GM23338 (cell line): ENCODE data around the gene TMEM212. TPM values are rescaled to one million over a fixed set of nuclear protein-coding genes. Genes with fewer than 3 reads are reported as not detected.

Experiments
- ATAC-seq: fragments of 200-7000 bp; cut with Tn5 transposase; 3 replicates; pipeline ENCODE4 v1.9.1; 2020
- DNase-seq: peaks from one replicate; pipeline ENCODE4 v3.0.0-alpha.2; 2015; ENCODE audit warnings: low spot score
- H2AFZ ChIP-seq: fragments of 200-600 bp; sonication (generic); 2 replicates; pipeline ENCODE4 v1.8.0; 2016; ENCODE audit warnings: antibody characterized with exemption, mild to moderate bottlenecking, moderate library complexity
- H3F3A ChIP-seq: fragments of 200-600 bp; sonication (generic); replicated peaks from 2 replicates; pipeline ENCODE4 v1.8.0; 2017; ENCODE audit warnings: antibody characterized with exemption, mixed run types, low read depth
- H3K27ac ChIP-seq: fragments of 200-600 bp; sonication (generic); 2 replicates; pipeline ENCODE4 v1.6.1; 2016; ENCODE audit warnings: low read depth
- H3K27me3 ChIP-seq: fragments of 200-600 bp; sonication (generic); 2 replicates; pipeline ENCODE4 v1.8.0; 2016; ENCODE audit warnings: mild to moderate bottlenecking, mixed run types, moderate library complexity; ENCODE audit not compliant: insufficient read depth
- H3K36me3 ChIP-seq: fragments of 200-600 bp; sonication (generic); 2 replicates; pipeline ENCODE4 v1.8.0; 2016; ENCODE audit warnings: mild to moderate bottlenecking; ENCODE audit not compliant: insufficient read depth
- H3K4me1 ChIP-seq: fragments of 200-600 bp; sonication (generic); 2 replicates; pipeline ENCODE4 v1.8.0; 2016; ENCODE audit warnings: mild to moderate bottlenecking, moderate library complexity; ENCODE audit not compliant: insufficient read depth
- H3K4me2 ChIP-seq: fragments of 200-600 bp; sonication (generic); 2 replicates; pipeline ENCODE4 v1.7.1; 2017; ENCODE audit warnings: mixed run types
- H3K4me3 ChIP-seq: fragments of 200-600 bp; sonication (generic); 2 replicates; pipeline ENCODE4 v1.6.1; 2016; ENCODE audit warnings: mixed run types
- H3K79me2 ChIP-seq: fragments of 200-600 bp; sonication (generic); replicated peaks from 2 replicates; pipeline ENCODE4 v1.8.0; 2017; ENCODE audit warnings: mild to moderate bottlenecking; ENCODE audit not compliant: insufficient read depth
- H3K9me2 ChIP-seq: fragments of 200-600 bp; sonication (generic); 2 replicates; pipeline ENCODE4 v1.8.0; 2017; ENCODE audit not compliant: insufficient read depth
- H4K20me1 ChIP-seq: fragments of 200-600 bp; sonication (generic); replicated peaks from 2 replicates; pipeline ENCODE4 v1.8.0; 2017; ENCODE audit warnings: mild to moderate bottlenecking; ENCODE audit not compliant: insufficient read depth
- H3K27ac Mint-ChIP-seq: 2 replicates; pipeline ENCODE4 v1.8.0; 2020; ENCODE audit warnings: inconsistent platforms, mild to moderate bottlenecking, moderate library complexity, mixed read lengths
- H3K27me3 Mint-ChIP-seq: 3 replicates; pipeline ENCODE4 v1.8.0; 2022; ENCODE audit warnings: low read depth, mild to moderate bottlenecking, moderate library complexity, mixed read lengths, inconsistent platforms; ENCODE audit not compliant: insufficient read depth, poor library complexity
- H3K36me3 Mint-ChIP-seq: 3 replicates; pipeline ENCODE4 v1.8.0; 2021; ENCODE audit warnings: low read depth, mild to moderate bottlenecking, inconsistent platforms, moderate library complexity, mixed read lengths
- H3K4me1 Mint-ChIP-seq: 3 replicates; pipeline ENCODE4 v1.8.0; 2020; ENCODE audit warnings: mild to moderate bottlenecking, inconsistent platforms, mixed read lengths
- H3K4me3 Mint-ChIP-seq: 3 replicates; pipeline ENCODE4 v1.8.0; 2021; ENCODE audit warnings: moderate library complexity, mild to moderate bottlenecking, inconsistent platforms, mixed read lengths
- H3K9me3 Mint-ChIP-seq: 3 replicates; pipeline ENCODE4 v1.8.0; 2020; ENCODE audit warnings: moderate library complexity, mild to moderate bottlenecking, inconsistent platforms, mixed read lengths
- JUNB ChIP-seq: IDR thresholded peaks from one replicate; pipeline ENCODE4 v1.6.1; 2016; ENCODE audit warnings: antibody characterized with exemption; ENCODE audit not compliant: unreplicated experiment
- POLR2AphosphoS5 ChIP-seq: IDR thresholded peaks from 2 replicates; pipeline ENCODE4 v1.6.1; 2016; ENCODE audit warnings: antibody characterized with exemption, low read depth
- STAT1 ChIP-seq: IDR thresholded peaks from one replicate; pipeline ENCODE4 v1.6.1; 2016; ENCODE audit warnings: antibody characterized with exemption; ENCODE audit not compliant: unreplicated experiment
- ZNF331 ChIP-seq: fragments of 250-450 bp; sonication (Bioruptor Pico); IDR thresholded peaks from 2 replicates; pipeline ENCODE4 v1.5.0; 2020; ENCODE audit warnings: low read depth, mild to moderate bottlenecking, moderate library complexity
- polyA plus RNA-seq: library from polyadenylated mRNA; unstranded; fragments of >200 nt; fragmentation: Nextera tagmentation; extraction: Ambion mirVana; gene quantifications from 2 replicates; pipeline ENCODE4 v1.2.1, GENCODE V29; 2016
- total RNA-seq: library from RNA; depleted of rRNA; stranded (reverse); fragments of >200 nt; shearing (Covaris generic); gene quantifications from 2 replicates; pipeline ENCODE4 v1.2.3, GENCODE V29; 2014
- TF ChIP-seq, protein P1 (sequence below): IDR thresholded peaks from one replicate; pipeline ENCODE4 v1.6.1; 2018; ENCODE audit warnings: antibody characterized with exemption; ENCODE audit not compliant: unreplicated experiment
- TF ChIP-seq, protein P2 (sequence below): IDR thresholded peaks from 2 replicates; pipeline ENCODE4 v1.6.1; 2016; ENCODE audit warnings: antibody characterized with exemption

Gene TMEM212
- total and polyA plus RNA-seq, 2 experiments from 2014 or later = not detected

DNA sequence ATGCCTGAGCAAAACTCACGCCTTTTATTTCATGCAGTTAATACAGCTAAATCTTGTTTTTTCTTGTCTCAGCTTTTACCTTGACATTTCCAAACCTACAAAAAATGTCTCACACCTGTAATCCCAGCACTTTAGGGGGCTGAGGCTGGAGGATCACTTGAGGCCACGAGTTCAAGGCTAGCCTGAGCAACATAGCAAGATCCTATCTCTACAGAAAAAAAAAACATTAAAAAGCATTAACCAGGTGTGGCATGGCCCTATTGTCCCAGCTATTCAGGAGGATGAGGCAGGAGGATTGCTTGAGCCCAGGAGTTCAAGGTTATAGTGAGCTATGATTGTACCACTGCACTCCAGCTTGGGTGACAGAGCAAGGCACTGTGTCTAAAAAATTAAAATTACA is 3.9 kb upstream of the TMEM212 start (continued):
- TF ChIP-seq, protein P1, sequence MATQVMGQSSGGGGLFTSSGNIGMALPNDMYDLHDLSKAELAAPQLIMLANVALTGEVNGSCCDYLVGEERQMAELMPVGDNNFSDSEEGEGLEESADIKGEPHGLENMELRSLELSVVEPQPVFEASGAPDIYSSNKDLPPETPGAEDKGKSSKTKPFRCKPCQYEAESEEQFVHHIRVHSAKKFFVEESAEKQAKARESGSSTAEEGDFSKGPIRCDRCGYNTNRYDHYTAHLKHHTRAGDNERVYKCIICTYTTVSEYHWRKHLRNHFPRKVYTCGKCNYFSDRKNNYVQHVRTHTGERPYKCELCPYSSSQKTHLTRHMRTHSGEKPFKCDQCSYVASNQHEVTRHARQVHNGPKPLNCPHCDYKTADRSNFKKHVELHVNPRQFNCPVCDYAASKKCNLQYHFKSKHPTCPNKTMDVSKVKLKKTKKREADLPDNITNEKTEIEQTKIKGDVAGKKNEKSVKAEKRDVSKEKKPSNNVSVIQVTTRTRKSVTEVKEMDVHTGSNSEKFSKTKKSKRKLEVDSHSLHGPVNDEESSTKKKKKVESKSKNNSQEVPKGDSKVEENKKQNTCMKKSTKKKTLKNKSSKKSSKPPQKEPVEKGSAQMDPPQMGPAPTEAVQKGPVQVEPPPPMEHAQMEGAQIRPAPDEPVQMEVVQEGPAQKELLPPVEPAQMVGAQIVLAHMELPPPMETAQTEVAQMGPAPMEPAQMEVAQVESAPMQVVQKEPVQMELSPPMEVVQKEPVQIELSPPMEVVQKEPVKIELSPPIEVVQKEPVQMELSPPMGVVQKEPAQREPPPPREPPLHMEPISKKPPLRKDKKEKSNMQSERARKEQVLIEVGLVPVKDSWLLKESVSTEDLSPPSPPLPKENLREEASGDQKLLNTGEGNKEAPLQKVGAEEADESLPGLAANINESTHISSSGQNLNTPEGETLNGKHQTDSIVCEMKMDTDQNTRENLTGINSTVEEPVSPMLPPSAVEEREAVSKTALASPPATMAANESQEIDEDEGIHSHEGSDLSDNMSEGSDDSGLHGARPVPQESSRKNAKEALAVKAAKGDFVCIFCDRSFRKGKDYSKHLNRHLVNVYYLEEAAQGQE = no peak
- TF ChIP-seq, protein P2, sequence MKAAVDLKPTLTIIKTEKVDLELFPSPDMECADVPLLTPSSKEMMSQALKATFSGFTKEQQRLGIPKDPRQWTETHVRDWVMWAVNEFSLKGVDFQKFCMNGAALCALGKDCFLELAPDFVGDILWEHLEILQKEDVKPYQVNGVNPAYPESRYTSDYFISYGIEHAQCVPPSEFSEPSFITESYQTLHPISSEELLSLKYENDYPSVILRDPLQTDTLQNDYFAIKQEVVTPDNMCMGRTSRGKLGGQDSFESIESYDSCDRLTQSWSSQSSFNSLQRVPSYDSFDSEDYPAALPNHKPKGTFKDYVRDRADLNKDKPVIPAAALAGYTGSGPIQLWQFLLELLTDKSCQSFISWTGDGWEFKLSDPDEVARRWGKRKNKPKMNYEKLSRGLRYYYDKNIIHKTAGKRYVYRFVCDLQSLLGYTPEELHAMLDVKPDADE = no peak

DNA sequence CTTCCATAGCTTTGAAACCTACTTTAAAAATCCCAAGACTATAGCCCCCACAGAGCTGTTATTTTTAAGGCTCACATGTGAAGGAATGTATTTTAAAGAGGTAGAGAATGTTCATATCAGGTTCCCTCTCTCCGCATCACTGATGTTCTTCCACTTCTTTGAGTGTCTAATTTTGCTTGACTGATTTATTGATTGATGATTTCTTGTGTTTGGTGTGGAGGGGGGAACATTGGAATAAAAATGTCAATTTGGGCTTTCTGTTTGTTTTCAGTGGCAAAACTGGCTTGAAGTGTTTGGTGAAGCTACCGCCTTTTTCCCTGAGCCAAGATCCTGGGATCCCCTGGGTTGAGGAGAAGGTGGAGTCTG is 2.7 kb upstream of the TMEM212 start:
- Histone ChIP-seq H3K4me3 (no peak overlapping the region), H2AFZ (peak overlapping the region; percentile 82), H3K27ac (no peak overlapping the region), H3K9me2 (no peaks in the 10 kb centered on the region), H3K79me2 (no peaks in the 10 kb centered on the region), H3K36me3 (no peaks in the 10 kb centered on the region), H4K20me1 (no peaks in the 10 kb centered on the region), H3K4me1 (no peaks in the 10 kb centered on the region), H3K4me2 (no peak overlapping the region), H3K27me3 (no peaks in the 10 kb centered on the region), H3F3A (no peaks in the 10 kb centered on the region)
- H3K36me3 Mint-ChIP-seq = no peaks in the 10 kb centered on the region
- no peaks in the 10 kb centered on the region for H3K27me3 Mint-ChIP-seq
- no peak overlapping the region for H3K4me3 Mint-ChIP-seq
- no peak overlapping the region for H3K27ac Mint-ChIP-seq
- no peak for DNase-seq
- no peak for ATAC-seq
- H3K4me1 Mint-ChIP-seq = peaks cover 20% of the 10 kb centered on the region
- H3K9me3 Mint-ChIP-seq = no peaks in the 10 kb centered on the region
- TF ChIP-seq ZNF331 (CRISPR knock-in tag) = no peak
- TF ChIP-seq JUNB = no peak
- TF ChIP-seq STAT1 = no peak
- TF ChIP-seq, protein P1 = no peak
- no peak for TF ChIP-seq POLR2AphosphoS5
